Fibroblast of the aortic adventitia (primary cell): ENCODE results near the gene BLOC1S5. TPM values are rescaled to one million over a fixed set of nuclear protein-coding genes. Genes with fewer than 3 reads are reported as not detected.
"Not testable (repeated sequence)": the region's sequence is repeated elsewhere in the genome, so short reads cannot be mapped to it uniquely, and the experiment has no call there.

Source experiments
- DNase-seq: peaks from one replicate; pipeline ENCODE4 v3.0.0-alpha.2; 2010; ENCODE audit warnings: low read depth
- H3K4me3 ChIP-seq: 2 replicates; pipeline ENCODE4 v1.5.1; 2011; ENCODE audit warnings: low read depth, mild to moderate bottlenecking, control low read depth, low read length, moderate library complexity
- total RNA-seq: library from RNA; depleted of rRNA; stranded (reverse); fragments of >200 nt; gene quantifications from 2 replicates; pipeline ENCODE4 v1.2.3, GENCODE V29; 2012; ENCODE audit warnings: low replicate concordance
- TF ChIP-seq, protein P1 (sequence below): IDR thresholded peaks from 2 replicates; pipeline ENCODE4 v1.5.1; 2011; ENCODE audit warnings: mild to moderate bottlenecking, low read length, control low read depth, inconsistent platforms; ENCODE audit not compliant: insufficient read depth

The BLOC1S5 gene
- total RNA-seq, 1 donor = 23.0 TPM

DNA sequence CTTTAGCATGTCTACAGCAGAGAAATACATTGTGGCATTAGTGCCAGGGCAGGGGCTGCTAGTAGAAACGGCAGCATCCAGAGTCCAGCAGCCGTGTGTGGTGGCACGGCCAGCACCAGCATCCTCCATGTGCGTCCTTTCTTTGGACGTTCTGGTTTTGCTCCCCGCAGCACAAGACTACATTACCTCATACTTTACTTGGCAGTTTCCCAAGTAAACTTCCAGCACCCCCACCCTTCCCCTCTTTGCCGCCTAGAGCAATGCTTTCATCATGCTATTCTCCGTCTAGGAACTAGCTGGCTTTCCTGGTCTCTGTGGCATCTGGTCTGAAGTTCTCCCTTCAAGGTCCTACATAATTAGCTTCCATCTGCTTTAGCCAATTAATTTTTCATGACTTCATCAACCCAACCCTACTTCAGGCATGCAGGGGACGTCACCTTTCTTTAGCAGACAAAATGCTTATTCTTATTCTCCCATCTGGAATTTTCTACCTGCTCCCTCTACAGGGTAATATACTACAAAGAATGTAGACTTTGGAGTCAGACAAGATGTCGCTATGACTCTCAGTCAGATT is 67.6 kb downstream of the BLOC1S5 start:
- peak; percentile 88 for DNase-seq
- TF ChIP-seq, protein P1, sequence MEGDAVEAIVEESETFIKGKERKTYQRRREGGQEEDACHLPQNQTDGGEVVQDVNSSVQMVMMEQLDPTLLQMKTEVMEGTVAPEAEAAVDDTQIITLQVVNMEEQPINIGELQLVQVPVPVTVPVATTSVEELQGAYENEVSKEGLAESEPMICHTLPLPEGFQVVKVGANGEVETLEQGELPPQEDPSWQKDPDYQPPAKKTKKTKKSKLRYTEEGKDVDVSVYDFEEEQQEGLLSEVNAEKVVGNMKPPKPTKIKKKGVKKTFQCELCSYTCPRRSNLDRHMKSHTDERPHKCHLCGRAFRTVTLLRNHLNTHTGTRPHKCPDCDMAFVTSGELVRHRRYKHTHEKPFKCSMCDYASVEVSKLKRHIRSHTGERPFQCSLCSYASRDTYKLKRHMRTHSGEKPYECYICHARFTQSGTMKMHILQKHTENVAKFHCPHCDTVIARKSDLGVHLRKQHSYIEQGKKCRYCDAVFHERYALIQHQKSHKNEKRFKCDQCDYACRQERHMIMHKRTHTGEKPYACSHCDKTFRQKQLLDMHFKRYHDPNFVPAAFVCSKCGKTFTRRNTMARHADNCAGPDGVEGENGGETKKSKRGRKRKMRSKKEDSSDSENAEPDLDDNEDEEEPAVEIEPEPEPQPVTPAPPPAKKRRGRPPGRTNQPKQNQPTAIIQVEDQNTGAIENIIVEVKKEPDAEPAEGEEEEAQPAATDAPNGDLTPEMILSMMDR = no peak
- no peak overlapping the region for H3K4me3 ChIP-seq

DNA sequence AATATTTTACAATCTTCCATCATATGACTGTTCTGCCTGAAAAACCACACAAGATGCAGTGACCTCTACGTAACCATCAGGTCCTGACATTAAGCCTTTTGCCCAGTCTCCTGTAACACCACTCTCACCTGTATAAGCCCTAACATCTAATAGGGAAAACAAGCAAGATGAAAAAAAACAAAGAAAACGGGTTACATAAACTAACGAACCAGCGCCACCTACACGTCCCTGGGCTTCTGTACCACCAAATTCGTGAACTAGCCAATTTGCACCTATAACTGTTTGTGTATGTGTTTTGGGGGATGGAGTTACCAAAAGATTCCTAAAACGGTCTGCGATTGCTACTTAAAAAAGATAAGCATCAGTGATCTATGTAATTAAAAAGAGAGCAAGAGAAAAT is 70.2 kb downstream of the BLOC1S5 start:
- no peak overlapping the region for H3K4me3 ChIP-seq
- TF ChIP-seq, protein P1 = no peak
- no peak for DNase-seq

GRCh38 chr6:7993399-7993798 is 70.8 kb downstream of the BLOC1S5 start:
- DNase-seq = no peak
- TF ChIP-seq, protein P1 = no peak

GRCh38 chr6:7992002-7992815 is 72.0 kb downstream of the BLOC1S5 start:
- peak overlapping the region; percentile 46 for H3K4me3 ChIP-seq
- DNase-seq = peak; percentile 99
- TF ChIP-seq, protein P1 = peak; percentile 62

More at GRCh38 chr6:7993399-7993798, 70.8 kb downstream of the BLOC1S5 start:
- H3K4me3 ChIP-seq = no peak overlapping the region

DNA sequence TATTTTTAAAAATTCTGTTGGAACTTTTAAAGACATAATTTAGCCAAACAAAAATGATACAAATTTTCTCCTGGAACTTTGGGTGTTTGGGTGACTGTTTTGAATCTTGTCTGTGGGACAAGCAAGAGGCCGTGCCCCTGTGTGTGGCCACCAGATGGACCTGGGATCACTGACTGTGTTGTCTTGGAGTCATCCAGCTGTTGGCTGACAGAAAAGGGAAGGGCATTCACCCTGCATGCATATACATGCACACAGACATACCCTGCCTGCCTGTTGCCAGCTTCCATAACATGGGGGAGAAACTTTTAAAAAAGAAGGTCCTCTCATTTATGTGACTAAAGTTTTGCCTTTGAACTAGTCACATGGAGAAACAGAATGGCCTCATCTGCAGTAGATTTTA is 72.7 kb downstream of the BLOC1S5 start:
- H3K4me3 ChIP-seq = no peak overlapping the region
- no peak for DNase-seq
- TF ChIP-seq, protein P1 = no peak

DNA sequence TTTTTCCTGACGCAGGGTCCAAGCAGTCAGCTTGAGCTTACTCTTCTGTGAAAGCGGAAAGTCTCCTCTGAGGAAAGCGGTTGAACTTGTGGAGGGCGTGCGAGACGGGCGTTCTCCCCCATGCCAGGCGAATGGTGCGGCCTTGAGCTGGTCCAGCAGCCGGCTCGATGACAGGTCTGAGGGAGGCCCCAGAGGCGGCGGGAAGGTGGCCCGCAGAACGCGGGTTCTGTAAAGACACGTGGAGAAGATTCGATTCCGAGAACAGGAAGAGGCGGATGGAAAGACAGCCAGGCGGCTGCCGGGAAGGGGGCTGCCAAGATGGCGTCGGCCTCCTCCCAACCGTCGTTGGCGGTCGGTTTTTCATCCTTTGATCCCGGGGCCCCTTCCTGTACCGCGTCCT is 78.0 kb downstream of the BLOC1S5 start:
- DNase-seq = no peak
- no peak overlapping the region for H3K4me3 ChIP-seq
- TF ChIP-seq, protein P1 = no peak

- H3K4me3 ChIP-seq, DNase-seq: not testable (repeated sequence)
Observed at GRCh38 chr6:7983967-7984366, 80.2 kb downstream of the BLOC1S5 start.
